ENCODE results near the gene CERS6. TPM values are rescaled to one million over a fixed set of nuclear protein-coding genes. Genes with fewer than 3 reads are reported as not detected.
A peak's percentile ranks its signal among the peaks of the same experiment; 100 is the strongest.

The CERS6 gene
- polyA plus RNA-seq, 3 donors: 7.6 to 17.7 (median 15.6) TPM

GRCh38 chr2:168467729-168468128 is 11.7 kb downstream of the CERS6 start:
- Histone ChIP-seq H3K4me3 (replicated peaks in 1 of 3; ENCODE audit: low read depth in 2 of 3, low read length in 3 of 3) (no peak overlapping the region), H3K9me3 (replicated peaks in 1 of 2; ENCODE audit: control insufficient read depth in 1 of 2, insufficient read depth in 1 of 2, low read length in 2 of 2) (no peaks in the 10 kb centered on the region), H3K27ac (ENCODE audit: low read depth in 1 of 2, low read length in 2 of 2) (peak overlapping the region in 1 of 2 donors; percentile 60), H3K79me2 (ENCODE audit: insufficient read depth, low read length) (peaks cover 100% of the 10 kb centered on the region), H3K9ac (ENCODE audit: insufficient read depth, low read length, poor library complexity, severe bottlenecking) (no peak overlapping the region), H4K20me1 (ENCODE audit: insufficient read depth, low read length) (peaks cover 88% of the 10 kb centered on the region), H2AFZ (ENCODE audit: insufficient read depth, low read depth, low read length, poor library complexity, severe bottlenecking) (no peak overlapping the region), H3K36me3 (replicated peaks in 1 of 2; ENCODE audit: control insufficient read depth in 1 of 2, insufficient read depth in 2 of 2, low read length in 2 of 2) (no peaks in the 10 kb centered on the region), H3K4me1 (ENCODE audit: control insufficient read depth in 1 of 2, insufficient read depth in 2 of 2, low read length in 2 of 2) (peaks cover 49 to 66% of the 10 kb centered on the region in 2 donors), H3K27me3 (ENCODE audit: control insufficient read depth in 2 of 2, insufficient read depth in 2 of 2, low read length in 2 of 2) (no peaks in the 10 kb centered on the region), H3K4me2 (replicated peaks; ENCODE audit: extremely low read depth, low read length, poor library complexity, severe bottlenecking) (no peak overlapping the region)
- intact Hi-C loops (cut with micrococcal nuclease): no loop called here
- TF ChIP-seq CTCF (IDR thresholded peaks at IDR 0.05): no peak
- H3K4me3 Mint-ChIP-seq: no peak overlapping the region
- 90% methylated on average over 2 of the region's 2 CpGs for WGBS (ENCODE audit: insufficient coverage)
- no peaks in the 10 kb centered on the region for H3K27me3 Mint-ChIP-seq (ENCODE audit: low read depth in 3 of 3)
- no peak for DNase-seq
- peak overlapping the region in 3 of 7 donors; percentile 23 to 80 (median 70) for H3K27ac Mint-ChIP-seq
- peaks cover 0 to 1% (median 0%) of the 10 kb centered on the region in 7 donors for H3K9me3 Mint-ChIP-seq
- peaks cover 3 to 7% of the 10 kb centered on the region in 2 donors for H3K36me3 Mint-ChIP-seq
- peaks cover 76% of the 10 kb centered on the region for H3K4me1 Mint-ChIP-seq

GRCh38 chr2:168468354-168468753 is 12.3 kb downstream of the CERS6 start:
- DNase-seq: no peak
- intact Hi-C loops (cut with micrococcal nuclease): no loop called here
- TF ChIP-seq CTCF (IDR thresholded peaks at IDR 0.05): no peak
- Mint-ChIP-seq H3K4me1 (peaks cover 75% of the 10 kb centered on the region), H3K36me3 (peaks cover 3 to 8% of the 10 kb centered on the region in 2 donors), H3K27ac (peak overlapping the region in 2 of 7 donors; percentile 21 to 74), H3K9me3 (peaks cover 0 to 1% (median 0%) of the 10 kb centered on the region in 7 donors), H3K27me3 (ENCODE audit: low read depth in 3 of 3) (no peaks in the 10 kb centered on the region), H3K4me3 (no peak overlapping the region)
- peak overlapping the region in 1 of 2 donors; percentile 12 for H3K27ac ChIP-seq (ENCODE audit: low read depth in 1 of 2, low read length in 2 of 2)
- H3K4me3 ChIP-seq (replicated peaks in 1 of 3; ENCODE audit: low read depth in 2 of 3, low read length in 3 of 3): no peak overlapping the region
- no peak overlapping the region for H3K9ac ChIP-seq (ENCODE audit: insufficient read depth, low read length, poor library complexity, severe bottlenecking)
- H3K36me3 ChIP-seq (replicated peaks in 1 of 2; ENCODE audit: control insufficient read depth in 1 of 2, insufficient read depth in 2 of 2, low read length in 2 of 2): no peaks in the 10 kb centered on the region
- H3K4me2 ChIP-seq (replicated peaks; ENCODE audit: extremely low read depth, low read length, poor library complexity, severe bottlenecking): no peak overlapping the region
- peaks cover 49 to 66% of the 10 kb centered on the region in 2 donors for H3K4me1 ChIP-seq (ENCODE audit: control insufficient read depth in 1 of 2, insufficient read depth in 2 of 2, low read length in 2 of 2)
- no peaks in the 10 kb centered on the region for H3K27me3 ChIP-seq (ENCODE audit: control insufficient read depth in 2 of 2, insufficient read depth in 2 of 2, low read length in 2 of 2)
- no peak overlapping the region for H2AFZ ChIP-seq (ENCODE audit: insufficient read depth, low read depth, low read length, poor library complexity, severe bottlenecking)
- H3K9me3 ChIP-seq (replicated peaks in 1 of 2; ENCODE audit: control insufficient read depth in 1 of 2, insufficient read depth in 1 of 2, low read length in 2 of 2): no peaks in the 10 kb centered on the region
- peaks cover 100% of the 10 kb centered on the region for H3K79me2 ChIP-seq (ENCODE audit: insufficient read depth, low read length)
- H4K20me1 ChIP-seq (ENCODE audit: insufficient read depth, low read length): peaks cover 90% of the 10 kb centered on the region
